Left ventricle myocardium inferior (tissue), 1 donor: ENCODE measurements around the gene DNAJB14. TPM values are rescaled to one million over a fixed set of nuclear protein-coding genes. Genes with fewer than 3 reads are reported as not detected.

Source experiments
- DNase-seq: peaks from one replicate; pipeline ENCODE4 v3.0.0-alpha.2; 2020
- H3K27ac ChIP-seq: fragments of 200-600 bp; replicated peaks from 2 replicates; pipeline ENCODE4 v1.8.0; 2021
- H3K27me3 ChIP-seq: fragments of 200-600 bp; 2 replicates; pipeline ENCODE4 v1.8.0; 2021; ENCODE audit warnings: low read depth
- H3K36me3 ChIP-seq: fragments of 200-600 bp; 2 replicates; pipeline ENCODE4 v1.8.0; 2021
- H3K4me1 ChIP-seq: fragments of 200-600 bp; 2 replicates; pipeline ENCODE4 v1.8.0; 2021
- H3K4me3 ChIP-seq: fragments of 200-600 bp; 2 replicates; pipeline ENCODE4 v1.8.0; 2021; ENCODE audit warnings: mild to moderate bottlenecking, moderate library complexity
- H3K9me3 ChIP-seq: fragments of 200-600 bp; replicated peaks from 2 replicates; pipeline ENCODE4 v1.8.0; 2021
- CTCF ChIP-seq: fragments of 200-600 bp; IDR thresholded peaks from 2 replicates; pipeline ENCODE4 v1.8.0; 2021; ENCODE audit warnings: antibody characterized with exemption, mild to moderate bottlenecking, borderline replicate concordance
- intact Hi-C: fragments of 100-400 bp; cut with micrococcal nuclease; formaldehyde crosslinking; loops from one replicate; pipeline ENCODE4 v1.11.0; 2022
- total RNA-seq: library from RNA; stranded (reverse); fragmentation: NEBNext Ultra II Directional; extraction: Animal tissue kit (Norgen Biotek cat#: 25700); gene quantifications from one replicate; pipeline ENCODE4 v1.2.1, GENCODE V29; 2021
- donor health status: DM: no; HTN: yes; CAD: no; lungs with severe emphysema.

DNAJB14 gene
- total RNA-seq, 1 donor from 2014 or later, result 16.4 TPM

DNA sequence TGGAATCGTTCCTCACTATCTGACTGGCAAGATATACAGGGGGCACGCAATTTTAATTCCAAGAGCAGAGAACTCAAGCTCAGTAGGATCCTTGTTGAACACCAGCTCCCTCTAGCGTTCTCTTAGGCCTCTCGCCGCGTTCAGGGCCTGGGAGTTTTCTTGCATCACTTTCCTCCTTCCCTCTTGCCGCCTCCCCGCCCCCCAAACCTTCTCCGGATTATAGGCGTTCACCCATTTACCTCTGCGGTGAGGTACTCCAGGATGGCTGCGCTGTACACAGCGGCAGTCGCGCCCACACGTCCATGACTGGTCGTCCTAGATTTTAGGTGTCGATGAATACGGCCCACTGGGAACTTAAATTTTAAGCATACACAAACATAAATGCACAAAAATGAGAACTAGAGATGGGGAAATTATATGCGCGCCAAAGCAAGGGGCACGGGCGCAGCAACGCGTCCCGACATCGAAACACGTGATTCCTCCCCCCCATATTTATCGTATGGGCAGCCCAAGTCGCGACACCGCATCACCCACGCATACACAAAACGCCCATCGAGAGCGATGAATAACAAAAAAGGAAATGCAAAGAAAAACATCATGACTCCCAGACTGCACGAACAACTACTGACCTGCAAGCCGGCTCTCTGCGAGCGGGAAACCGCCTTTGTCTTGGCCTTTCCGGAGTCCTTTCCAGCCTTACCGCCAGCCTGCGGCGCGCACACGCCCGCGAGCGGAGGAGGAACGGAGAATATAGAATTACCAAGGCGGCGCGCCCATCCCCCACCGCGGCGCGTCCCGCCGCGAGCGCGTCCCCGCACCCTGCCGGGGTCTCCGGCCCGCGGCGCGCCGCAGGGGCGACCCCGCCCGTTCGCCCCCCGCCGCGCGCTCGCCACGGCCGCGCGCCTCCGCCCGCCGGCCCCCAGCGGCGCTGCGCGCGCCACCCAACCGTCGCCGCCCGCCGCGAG lies 2.9 kb upstream of the DNAJB14 start:
- peak; percentile 82 for DNase-seq

GRCh38 chr4:99947608-99948007 lies 1.2 kb upstream of the DNAJB14 start:
- H3K36me3 ChIP-seq, result peaks cover 11% of the 10 kb centered on the region
- peak overlapping the region; percentile 96 for H3K27ac ChIP-seq
- peaks cover 86% of the 10 kb centered on the region for H3K4me1 ChIP-seq
- H3K9me3 ChIP-seq, result no peaks in the 10 kb centered on the region
- no peaks in the 10 kb centered on the region for H3K27me3 ChIP-seq
- peak overlapping the region; percentile 95 for H3K4me3 ChIP-seq
- no peak for DNase-seq
- intact Hi-C loops, result no loop called here
- no peak for TF ChIP-seq CTCF

More for the DNA sequence above, 2.9 kb upstream of the DNAJB14 start:
- intact Hi-C loops, result no loop called here
- Histone ChIP-seq H3K4me3 (peak overlapping the region; percentile 95), H3K27me3 (no peaks in the 10 kb centered on the region), H3K4me1 (peaks cover 69% of the 10 kb centered on the region), H3K36me3 (peaks cover 11% of the 10 kb centered on the region), H3K9me3 (no peaks in the 10 kb centered on the region), H3K27ac (peak overlapping the region; percentile 96)
- TF ChIP-seq CTCF, result peak; percentile 91

GRCh38 chr4:99947190-99947578 lies 766 bp upstream of the DNAJB14 start:
- peak overlapping the region; percentile 96 for H3K27ac ChIP-seq
- no peak for DNase-seq
- no peaks in the 10 kb centered on the region for H3K27me3 ChIP-seq
- peaks cover 11% of the 10 kb centered on the region for H3K36me3 ChIP-seq
- peak overlapping the region; percentile 95 for H3K4me3 ChIP-seq
- H3K4me1 ChIP-seq, result peaks cover 89% of the 10 kb centered on the region
- intact Hi-C loops, result no loop called here
- no peaks in the 10 kb centered on the region for H3K9me3 ChIP-seq
- TF ChIP-seq CTCF, result no peak

DNA sequence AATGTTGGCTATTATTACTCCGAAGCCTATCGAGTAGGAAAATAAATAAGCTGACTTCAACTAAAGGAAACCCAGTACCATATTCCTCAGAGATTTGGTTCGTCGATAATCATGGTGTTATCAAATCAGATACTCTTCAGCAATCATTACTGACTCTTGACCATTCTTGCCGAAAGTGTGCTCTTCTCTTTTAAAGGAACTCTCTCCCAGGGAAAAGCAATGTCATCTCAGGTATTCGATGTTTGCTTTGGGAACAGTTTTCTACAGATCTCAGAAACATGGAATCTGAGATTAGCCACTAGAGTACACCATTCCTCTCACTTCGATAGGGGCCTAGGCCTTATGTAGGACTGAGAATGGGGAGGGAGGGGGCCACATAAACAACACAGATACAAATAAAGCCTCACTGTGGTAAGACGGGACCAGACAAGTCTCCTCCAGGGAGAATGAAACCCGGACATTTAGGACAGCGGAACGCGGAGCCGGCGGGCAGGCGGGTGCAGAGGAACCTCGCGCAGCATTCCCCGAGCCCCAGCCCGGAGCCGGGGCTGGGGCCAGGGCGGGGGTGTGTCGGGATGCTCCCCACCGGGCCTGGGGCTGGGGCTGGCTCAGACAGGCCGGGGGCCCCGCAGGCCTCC lies 581 bp downstream of the DNAJB14 start:
- no peak for DNase-seq
- H3K4me1 ChIP-seq, result peaks cover 77% of the 10 kb centered on the region

More for the DNA sequence above, 581 bp downstream of the DNAJB14 start:
- H3K9me3 ChIP-seq, result no peaks in the 10 kb centered on the region
- H3K36me3 ChIP-seq, result peaks cover 11% of the 10 kb centered on the region
- peak overlapping the region; percentile 95 for H3K4me3 ChIP-seq
- intact Hi-C loops, result no loop called here
- H3K27me3 ChIP-seq, result no peaks in the 10 kb centered on the region
- peak overlapping the region; percentile 96 for H3K27ac ChIP-seq
- no peak for TF ChIP-seq CTCF
